Measurements from ENCODE around the gene ADARB2.

ADARB2 gene

GRCh38 chr10:1375346-1376170, 361.8 kb downstream of the ADARB2 start:
- Histone ChIP-seq H3K9me2 (replicated peaks; ENCODE audit: control insufficient read depth, low read length) (no peaks in the 10 kb centered on the region), H3F3A (ENCODE audit: control insufficient read depth, insufficient read depth) (peaks cover 5% of the 10 kb centered on the region; the same call in 1 of the 2 replicates), H3K27me3 (ENCODE audit: control insufficient read depth, low read length) (peaks cover 30% of the 10 kb centered on the region), H4K20me1 (ENCODE audit: control insufficient read depth, insufficient read depth, low read depth, low read length) (no peaks in the 10 kb centered on the region), H3K27ac (ENCODE audit: low read depth, low read length) (no peak overlapping the region), H3K9me3 (ENCODE audit: control insufficient read depth, insufficient read depth, low read length) (no peaks in the 10 kb centered on the region), H3K79me2 (ENCODE audit: control insufficient read depth, low read length) (no peaks in the 10 kb centered on the region), H3K4me3 (ENCODE audit: low read length) (no peak overlapping the region), H3K36me3 (ENCODE audit: control insufficient read depth, low read length) (no peaks in the 10 kb centered on the region), H3K4me1 (ENCODE audit: control insufficient read depth, low read length) (peaks cover 1% of the 10 kb centered on the region), H3K4me2 (ENCODE audit: low read length) (no peak overlapping the region)
- TF ChIP-seq CTCF (IDR thresholded peaks at IDR 0.05; ENCODE audit: low read depth, low read length, poor library complexity, severe bottlenecking): no peak
- TF ChIP-seq EZH2phosphoT487 (IDR thresholded peaks at IDR 0.05; ENCODE audit: borderline replicate concordance, low read length): no peak

GRCh38 chr10:1374511-1375345, 362.6 kb downstream of the ADARB2 start:
- Histone ChIP-seq H3K9me2 (replicated peaks; ENCODE audit: control insufficient read depth, low read length) (no peaks in the 10 kb centered on the region), H3K4me3 (ENCODE audit: low read length) (no peak overlapping the region), H3K27ac (ENCODE audit: low read depth, low read length) (no peak overlapping the region), H3K4me2 (ENCODE audit: low read length) (no peak overlapping the region), H3K9me3 (ENCODE audit: control insufficient read depth, insufficient read depth, low read length) (no peaks in the 10 kb centered on the region), H3K27me3 (ENCODE audit: control insufficient read depth, low read length) (peaks cover 25% of the 10 kb centered on the region), H4K20me1 (ENCODE audit: control insufficient read depth, insufficient read depth, low read depth, low read length) (no peaks in the 10 kb centered on the region), H3F3A (ENCODE audit: control insufficient read depth, insufficient read depth) (peaks cover 5% of the 10 kb centered on the region; the same call in 1 of the 2 replicates), H3K4me1 (ENCODE audit: control insufficient read depth, low read length) (peaks cover 10% of the 10 kb centered on the region), H3K79me2 (ENCODE audit: control insufficient read depth, low read length) (no peaks in the 10 kb centered on the region), H3K36me3 (ENCODE audit: control insufficient read depth, low read length) (no peaks in the 10 kb centered on the region)
- no peak for TF ChIP-seq CTCF (IDR thresholded peaks at IDR 0.05; ENCODE audit: low read depth, low read length, poor library complexity, severe bottlenecking)
- TF ChIP-seq EZH2phosphoT487 (IDR thresholded peaks at IDR 0.05; ENCODE audit: borderline replicate concordance, low read length): no peak

- Histone ChIP-seq H3K27ac (ENCODE audit: low read depth, low read length) (no peak overlapping the region), H3K9me2 (replicated peaks; ENCODE audit: control insufficient read depth, low read length) (no peaks in the 10 kb centered on the region), H3K79me2 (ENCODE audit: control insufficient read depth, low read length) (no peaks in the 10 kb centered on the region), H3K4me2 (ENCODE audit: low read length) (no peak overlapping the region), H3K36me3 (ENCODE audit: control insufficient read depth, low read length) (no peaks in the 10 kb centered on the region), H3K9me3 (ENCODE audit: control insufficient read depth, insufficient read depth, low read length) (no peaks in the 10 kb centered on the region), H3K27me3 (ENCODE audit: control insufficient read depth, low read length) (peaks cover 17% of the 10 kb centered on the region), H3K4me3 (ENCODE audit: low read length) (no peak overlapping the region), H3K4me1 (ENCODE audit: control insufficient read depth, low read length) (peaks cover 17% of the 10 kb centered on the region), H4K20me1 (ENCODE audit: control insufficient read depth, insufficient read depth, low read depth, low read length) (no peaks in the 10 kb centered on the region), H3F3A (ENCODE audit: control insufficient read depth, insufficient read depth) (peaks cover 5% of the 10 kb centered on the region; the same call in 1 of the 2 replicates)
- TF ChIP-seq EZH2phosphoT487 (IDR thresholded peaks at IDR 0.05; ENCODE audit: borderline replicate concordance, low read length) (no peak), CTCF (IDR thresholded peaks at IDR 0.05; ENCODE audit: low read depth, low read length, poor library complexity, severe bottlenecking) (no peak)
Measured at GRCh38 chr10:1373287-1373686, 364.0 kb downstream of the ADARB2 start.

All from DOHH2 (cell line).